H9 (cell line): ENCODE measurements around the gene STARD3NL. TPM values are rescaled to one million over a fixed set of nuclear protein-coding genes. Genes with fewer than 3 reads are reported as not detected.

Source experiments
- DNase-seq: peaks from one replicate; pipeline ENCODE4 v3.0.0-alpha.2; 2017
- H2AFZ ChIP-seq: one replicate; pipeline ENCODE4 v1.6.1; 2013; ENCODE audit warnings: mild to moderate bottlenecking, low read length, control low read depth, moderate library complexity
- H2AK5ac ChIP-seq: 2 replicates; pipeline ENCODE4 v1.6.1; 2013; ENCODE audit warnings: low read length, control low read depth, mixed read lengths; ENCODE audit not compliant: insufficient read length
- H2BK120ac ChIP-seq: one replicate; pipeline ENCODE4 v1.6.1; 2013; ENCODE audit warnings: low read depth, mild to moderate bottlenecking, low read length, control low read depth, inconsistent platforms; ENCODE audit not compliant: poor library complexity, severe bottlenecking
- H2BK12ac ChIP-seq: 2 replicates; pipeline ENCODE4 v1.6.1; 2013; ENCODE audit warnings: low read length, control low read depth, mixed read lengths, low read depth; ENCODE audit not compliant: insufficient read length
- H2BK15ac ChIP-seq: 2 replicates; pipeline ENCODE4 v1.6.1; 2013; ENCODE audit warnings: low read depth, low read length, control low read depth
- H2BK20ac ChIP-seq: one replicate; pipeline ENCODE4 v1.6.1; 2013; ENCODE audit warnings: low read depth, mild to moderate bottlenecking, low read length, control low read depth, inconsistent platforms; ENCODE audit not compliant: poor library complexity, severe bottlenecking
- H2BK5ac ChIP-seq: 2 replicates; pipeline ENCODE4 v1.6.1; 2013; ENCODE audit warnings: low read length, control low read depth, mixed read lengths; ENCODE audit not compliant: insufficient read length
- H3K14ac ChIP-seq: 2 replicates; pipeline ENCODE4 v1.6.1; 2013; ENCODE audit warnings: low read length, control low read depth; ENCODE audit not compliant: insufficient read depth
- H3K18ac ChIP-seq: 2 replicates; pipeline ENCODE4 v1.6.1; 2013; ENCODE audit warnings: low read depth, mild to moderate bottlenecking, mixed read lengths, low read length, control low read depth; ENCODE audit not compliant: insufficient read length
- H3K23ac ChIP-seq: 2 replicates; pipeline ENCODE4 v1.6.1; 2013; ENCODE audit warnings: low read length, control low read depth, mixed read lengths, low read depth; ENCODE audit not compliant: insufficient read length
- H3K23me2 ChIP-seq: 2 replicates; pipeline ENCODE4 v1.6.1; 2013; ENCODE audit warnings: low read depth, mild to moderate bottlenecking, mixed read lengths, low read length, control low read depth; ENCODE audit not compliant: insufficient read length, poor library complexity, severe bottlenecking
- H3K27ac ChIP-seq: 2 replicates; pipeline ENCODE4 v1.5.1; 2013; ENCODE audit warnings: low read length, control low read depth, mixed read lengths, low read depth; ENCODE audit not compliant: insufficient read length
- H3K27me3 ChIP-seq: 2 replicates; pipeline ENCODE4 v1.6.1; 2013; ENCODE audit warnings: low read length, control low read depth, inconsistent platforms; ENCODE audit not compliant: insufficient read depth
- H3K4ac ChIP-seq: 2 replicates; pipeline ENCODE4 v1.6.1; 2013; ENCODE audit warnings: low read depth, mild to moderate bottlenecking, control low read depth, inconsistent platforms, low read length, moderate library complexity
- H3K4me1 ChIP-seq: 2 replicates; pipeline ENCODE4 v1.6.1; 2013; ENCODE audit warnings: low read length, control low read depth, inconsistent platforms; ENCODE audit not compliant: insufficient read depth
- H3K4me2 ChIP-seq: 2 replicates; pipeline ENCODE4 v1.6.1; 2013; ENCODE audit warnings: low read length, control low read depth, mixed read lengths; ENCODE audit not compliant: insufficient read length, insufficient read depth
- H3K56ac ChIP-seq: 2 replicates; pipeline ENCODE4 v1.6.1; 2013; ENCODE audit warnings: low read depth, mild to moderate bottlenecking, mixed read lengths, low read length, control low read depth; ENCODE audit not compliant: insufficient read length
- H3K79me1 ChIP-seq: 2 replicates; pipeline ENCODE4 v1.6.1; 2013; ENCODE audit warnings: low read depth, mild to moderate bottlenecking, moderate library complexity, low read length, control low read depth, inconsistent platforms; ENCODE audit not compliant: insufficient read depth, poor library complexity, severe bottlenecking
- H3K79me2 ChIP-seq: 2 replicates; pipeline ENCODE4 v1.6.1; 2013; ENCODE audit warnings: low read length, control low read depth, inconsistent platforms; ENCODE audit not compliant: insufficient read depth
- H3K9ac ChIP-seq: 2 replicates; pipeline ENCODE4 v1.6.1; 2013; ENCODE audit warnings: low read length, control low read depth, mixed read lengths; ENCODE audit not compliant: insufficient read length; ENCODE audit errors: extremely low read depth
- H3K9me3 ChIP-seq: one replicate; pipeline ENCODE4 v1.6.1; 2013; ENCODE audit warnings: low read depth, low read length, inconsistent platforms; ENCODE audit not compliant: control insufficient read depth
- H3T11ph ChIP-seq: one replicate; pipeline ENCODE4 v1.6.1; 2013; ENCODE audit warnings: mild to moderate bottlenecking, low read length, control low read depth, inconsistent platforms
- H4K20me1 ChIP-seq: one replicate; pipeline ENCODE4 v1.6.1; 2013; ENCODE audit not compliant: control insufficient read depth, insufficient read length, insufficient read depth
- H4K5ac ChIP-seq: 2 replicates; pipeline ENCODE4 v1.6.1; 2013; ENCODE audit warnings: low read depth, mild to moderate bottlenecking, mixed read lengths, low read length, control low read depth; ENCODE audit not compliant: insufficient read length
- H4K8ac ChIP-seq: replicated peaks from 2 replicates; pipeline ENCODE4 v1.6.1; 2013; ENCODE audit warnings: low read length, control low read depth, mixed read lengths, low read depth; ENCODE audit not compliant: insufficient read length
- H4K91ac ChIP-seq: 2 replicates; pipeline ENCODE4 v1.6.1; 2013; ENCODE audit warnings: low read depth, mild to moderate bottlenecking, moderate library complexity, mixed read lengths, low read length, control low read depth; ENCODE audit not compliant: insufficient read length
- H3K27ac Mint-ChIP-seq, 3 experiments: 2 replicates in 2 of 3; 3 replicates in 1 of 3; pipeline ENCODE4 v1.8.0; 2020 to 2021; ENCODE audit warnings: mixed read lengths in 3 of 3, mild to moderate bottlenecking in 1 of 3, moderate library complexity in 1 of 3
- H3K27me3 Mint-ChIP-seq: 2 replicates; pipeline ENCODE4 v1.8.0; 2021; ENCODE audit warnings: low read depth, mild to moderate bottlenecking, moderate library complexity, mixed read lengths
- H3K36me3 Mint-ChIP-seq, 3 experiments: 2 replicates in 2 of 3; 3 replicates in 1 of 3; pipeline ENCODE4 v1.8.0; 2020 to 2021; ENCODE audit warnings: low read depth in 3 of 3, mixed read lengths in 3 of 3; ENCODE audit not compliant: insufficient read depth in 1 of 3
- H3K4me1 Mint-ChIP-seq, 2 experiments: 2 replicates each; pipeline ENCODE4 v1.8.0; 2020; ENCODE audit warnings: mixed read lengths in 2 of 2
- H3K4me3 Mint-ChIP-seq, 2 experiments: 2 replicates in 1 of 2; 3 replicates in 1 of 2; pipeline ENCODE4 v1.8.0; 2020 to 2021; ENCODE audit warnings: mild to moderate bottlenecking in 2 of 2, mixed read lengths in 2 of 2, moderate library complexity in 1 of 2
- H3K9me3 Mint-ChIP-seq, 2 experiments: 2 replicates in 1 of 2; 3 replicates in 1 of 2; pipeline ENCODE4 v1.8.0; 2020; ENCODE audit warnings: mild to moderate bottlenecking in 2 of 2, mixed read lengths in 2 of 2, moderate library complexity in 1 of 2
- WGBS: extraction: QIAGEN DNeasy Blood & Tissue Kit; methylation state at CpG from one replicate; pipeline ENCODE4 v1.1.7; 2013; ENCODE audit warnings: missing lambda C conversion rate, low lambda C conversion rate, mixed read lengths; ENCODE audit not compliant: insufficient read length; ENCODE audit errors: extremely low coverage; 5-methylcytosine and 5-hydroxymethylcytosine counted together
- total RNA-seq: library from RNA; stranded (reverse); gene quantifications from 2 replicates; pipeline ENCODE4 v1.2.1, GENCODE V29; 2021
- TF ChIP-seq, protein P1 (sequence below): fragments of 200-600 bp; sonication (generic); conservative IDR thresholded peaks from 3 replicates; pipeline ENCODE4 v1.8.0; 2021; ENCODE audit warnings: antibody characterized with exemption, mild to moderate bottlenecking

Gene STARD3NL
- total RNA-seq, 1 experiment from 2014 or later, result 36.5 TPM

DNA sequence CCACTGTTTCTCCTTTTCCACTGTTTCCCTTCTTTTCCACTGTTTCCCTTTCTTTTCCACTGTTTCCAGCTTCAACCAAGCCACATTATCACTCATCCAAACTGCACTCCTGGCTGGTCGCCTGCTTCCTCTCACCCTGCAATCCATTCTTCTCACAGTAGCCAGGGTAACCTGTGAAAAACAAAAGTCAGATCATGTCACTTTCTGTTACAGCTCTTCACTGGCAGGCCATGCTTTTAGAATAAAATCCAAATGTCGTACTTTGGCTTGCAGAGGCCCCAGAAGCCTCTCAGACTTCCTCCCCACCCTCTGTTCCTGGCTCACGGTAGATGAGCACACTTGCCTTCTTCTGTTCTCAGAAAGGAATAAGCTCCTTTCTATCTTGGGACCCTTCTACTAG lies 33.9 kb downstream of the STARD3NL start:
- Histone ChIP-seq H3K4me2 (no peak overlapping the region), H2AFZ (no peak overlapping the region), H2AK5ac (no peak overlapping the region), H3K14ac (no peak overlapping the region), H2BK120ac (no peak overlapping the region), H3K79me2 (no peaks in the 10 kb centered on the region), H3K79me1 (no peaks in the 10 kb centered on the region), H4K91ac (no peak overlapping the region), H3K23me2 (no peaks in the 10 kb centered on the region), H3K9ac (no peak overlapping the region), H3T11ph (no peak overlapping the region), H3K23ac (peak overlapping the region; percentile 49), H2BK20ac (no peak overlapping the region), H3K9me3 (no peaks in the 10 kb centered on the region), H2BK5ac (no peak overlapping the region), H3K18ac (no peak overlapping the region), H2BK15ac (no peak overlapping the region), H4K5ac (no peak overlapping the region), H4K20me1 (no peaks in the 10 kb centered on the region), H3K56ac (no peak overlapping the region), H2BK12ac (no peak overlapping the region), H3K4me1 (peaks cover 2% of the 10 kb centered on the region; the same call in 1 of the 2 replicates), H3K27ac (no peak overlapping the region), H3K27me3 (no peaks in the 10 kb centered on the region), H3K4ac (no peak overlapping the region), H4K8ac (no peak overlapping the region)
- no peak overlapping the region for H3K4me3 Mint-ChIP-seq
- TF ChIP-seq, protein P1, sequence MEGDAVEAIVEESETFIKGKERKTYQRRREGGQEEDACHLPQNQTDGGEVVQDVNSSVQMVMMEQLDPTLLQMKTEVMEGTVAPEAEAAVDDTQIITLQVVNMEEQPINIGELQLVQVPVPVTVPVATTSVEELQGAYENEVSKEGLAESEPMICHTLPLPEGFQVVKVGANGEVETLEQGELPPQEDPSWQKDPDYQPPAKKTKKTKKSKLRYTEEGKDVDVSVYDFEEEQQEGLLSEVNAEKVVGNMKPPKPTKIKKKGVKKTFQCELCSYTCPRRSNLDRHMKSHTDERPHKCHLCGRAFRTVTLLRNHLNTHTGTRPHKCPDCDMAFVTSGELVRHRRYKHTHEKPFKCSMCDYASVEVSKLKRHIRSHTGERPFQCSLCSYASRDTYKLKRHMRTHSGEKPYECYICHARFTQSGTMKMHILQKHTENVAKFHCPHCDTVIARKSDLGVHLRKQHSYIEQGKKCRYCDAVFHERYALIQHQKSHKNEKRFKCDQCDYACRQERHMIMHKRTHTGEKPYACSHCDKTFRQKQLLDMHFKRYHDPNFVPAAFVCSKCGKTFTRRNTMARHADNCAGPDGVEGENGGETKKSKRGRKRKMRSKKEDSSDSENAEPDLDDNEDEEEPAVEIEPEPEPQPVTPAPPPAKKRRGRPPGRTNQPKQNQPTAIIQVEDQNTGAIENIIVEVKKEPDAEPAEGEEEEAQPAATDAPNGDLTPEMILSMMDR, result no peak
- no peak for DNase-seq
- H3K27me3 Mint-ChIP-seq, result no peaks in the 10 kb centered on the region
- H3K27ac Mint-ChIP-seq, result peak overlapping the region; percentile 5 to 56 (median 27); a peak in 4 of 7 replicates
- WGBS, result no CpG with 5 or more reads among the region's 3 CpGs
- H3K36me3 Mint-ChIP-seq, result peaks cover 0 to 10% (median 6%) of the 10 kb centered on the region in 3 experiments; a peak in 5 of 7 replicates
- no peaks in the 10 kb centered on the region for H3K9me3 Mint-ChIP-seq
- H3K4me1 Mint-ChIP-seq, result peaks cover 27 to 28% of the 10 kb centered on the region in 2 experiments
